RPMI8226 (cell line): Measurements from ENCODE around the gene SLC35G4.
"Not testable (repeated sequence)": the region's sequence is repeated elsewhere in the genome, so short reads cannot be mapped to it uniquely, and the experiment has no call there.

ENCODE experiments used
- DNase-seq: peaks from one replicate; pipeline ENCODE4 v3.0.0-alpha.2; 2015

SLC35G4 gene

GRCh38 chr18:11614981-11615380 lies 5.6 kb downstream of the SLC35G4 start:
- not testable (repeated sequence) for DNase-seq

GRCh38 chr18:11647310-11647709 lies 37.9 kb downstream of the SLC35G4 start:
- not testable (repeated sequence) for DNase-seq

GRCh38 chr18:11647804-11648203 lies 38.4 kb downstream of the SLC35G4 start:
- DNase-seq: not testable (repeated sequence)

GRCh38 chr18:11649839-11650238 lies 40.4 kb downstream of the SLC35G4 start:
- DNase-seq: no peak

- DNase-seq: no peak
Measured at GRCh38 chr18:11651899-11652298, 42.5 kb downstream of the SLC35G4 start.

- no peak for DNase-seq
Measured at GRCh38 chr18:11653521-11653920, 44.1 kb downstream of the SLC35G4 start.

GRCh38 chr18:11654736-11655605 lies 45.6 kb downstream of the SLC35G4 start:
- DNase-seq: peak; percentile 65

GRCh38 chr18:11655606-11655932 lies 46.2 kb downstream of the SLC35G4 start:
- no peak for DNase-seq

GRCh38 chr18:11657152-11657551 lies 47.8 kb downstream of the SLC35G4 start:
- no peak for DNase-seq

- no peak for DNase-seq
Measured at GRCh38 chr18:11657554-11657953, 48.2 kb downstream of the SLC35G4 start.

- no peak for DNase-seq
Measured at GRCh38 chr18:11658019-11658418, 48.6 kb downstream of the SLC35G4 start.

GRCh38 chr18:11658989-11659388 lies 49.6 kb downstream of the SLC35G4 start:
- DNase-seq: no peak
